Right cardiac atrium (tissue), 5 donors: ENCODE results near the gene SYT17. TPM values are rescaled to one million over a fixed set of nuclear protein-coding genes. Genes with fewer than 3 reads are reported as not detected.

Source experiments
- ATAC-seq, 2 donors: fragments of 200-7000 bp; cut with Tn5 transposase; one replicate each; pipeline versions ENCODE4 v1.8.0 to v1.9.1; 2020; ENCODE audit warnings: moderate library complexity in 2 of 2, mild to moderate bottlenecking in 1 of 2
- DNase-seq, 3 donors: peaks; one replicate each; pipeline ENCODE4 v3.0.0-alpha.2; 2020
- H3K27ac ChIP-seq: one replicate; pipeline ENCODE4 v1.5.1; 2013; ENCODE audit warnings: mild to moderate bottlenecking, low read length, control low read depth, moderate library complexity
- H3K27me3 ChIP-seq: one replicate; pipeline ENCODE4 v1.6.1; 2013; ENCODE audit not compliant: control insufficient read depth, insufficient read depth
- H3K4me1 ChIP-seq: one replicate; pipeline ENCODE4 v1.6.1; 2013; ENCODE audit warnings: low read length; ENCODE audit not compliant: control insufficient read depth, insufficient read depth
- H3K4me3 ChIP-seq: one replicate; pipeline ENCODE4 v1.5.1; 2013; ENCODE audit warnings: low read length, control low read depth
- H3K9me3 ChIP-seq: one replicate; pipeline ENCODE4 v1.6.1; 2013; ENCODE audit warnings: low read length; ENCODE audit not compliant: control insufficient read depth
- WGBS: extraction: QIAGEN DNeasy Blood & Tissue Kit; methylation state at CpG from one replicate; pipeline ENCODE4 v1.1.7; 2013; 5-methylcytosine and 5-hydroxymethylcytosine counted together
- intact Hi-C, 4 donors: fragments of 100-400 bp; cut with DNase I; formaldehyde crosslinking; loops; one replicate each; pipeline versions ENCODE4 v1.11.0 to v1.14.0; 2022 to 2023
- polyA plus RNA-seq: library from polyadenylated mRNA; stranded (reverse); fragments of 200-250 nt; gene quantifications from one replicate; pipeline ENCODE4 v1.2.3, GENCODE V29; 2013
- total RNA-seq, 4 donors: library from RNA; stranded (reverse); fragmentation: NEBNext Ultra II Directional; extraction: Animal tissue kit (Norgen Biotek cat#: 25700); gene quantifications; one replicate each; pipeline ENCODE4 v1.2.1, GENCODE V29; 2021
- donor health status: healthy with polysubstance abuse.
- donor health status: DM: no; HTN: yes; CAD: no.
- donor health status: DM: no; HTN: no; CAD: no.
- donor health status: DM: no; HTN: yes; CAD: no; lungs with severe emphysema.
- donor health status: DM: yes; HTN: yes; CAD: no.

Gene SYT17
- total and polyA plus RNA-seq, 5 donors = 0.68 to 1.3 (median 0.97) TPM

DNA sequence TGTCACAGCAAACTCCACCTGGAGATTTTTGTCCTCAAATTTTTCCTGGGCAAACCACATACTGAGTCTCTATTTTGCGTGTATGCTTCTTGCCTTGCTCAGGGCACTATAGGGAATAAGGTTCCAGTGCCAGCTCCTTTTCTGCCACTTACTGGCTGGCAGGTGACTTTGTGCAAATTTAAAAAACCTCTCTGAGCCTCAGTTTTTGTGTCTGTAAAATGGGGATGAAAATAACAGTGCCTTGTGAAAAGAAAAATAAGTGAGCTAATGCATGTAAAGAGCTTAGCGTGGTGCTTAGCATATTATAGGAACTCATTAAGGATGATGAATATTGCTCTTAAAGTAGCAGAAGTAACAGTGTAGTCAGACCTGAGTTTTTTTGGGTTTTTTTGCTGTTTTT is 137.4 kb downstream of the SYT17 start:
- H3K9me3 ChIP-seq = no peaks in the 10 kb centered on the region
- H3K27ac ChIP-seq = no peak overlapping the region
- H3K4me1 ChIP-seq = no peaks in the 10 kb centered on the region
- no peaks in the 10 kb centered on the region for H3K27me3 ChIP-seq
- ATAC-seq = no peak
- intact Hi-C loops = no loop called here
- DNase-seq = no peak
- H3K4me3 ChIP-seq = no peak overlapping the region
- 89% methylated on average over 2 of the region's 2 CpGs for WGBS

DNA sequence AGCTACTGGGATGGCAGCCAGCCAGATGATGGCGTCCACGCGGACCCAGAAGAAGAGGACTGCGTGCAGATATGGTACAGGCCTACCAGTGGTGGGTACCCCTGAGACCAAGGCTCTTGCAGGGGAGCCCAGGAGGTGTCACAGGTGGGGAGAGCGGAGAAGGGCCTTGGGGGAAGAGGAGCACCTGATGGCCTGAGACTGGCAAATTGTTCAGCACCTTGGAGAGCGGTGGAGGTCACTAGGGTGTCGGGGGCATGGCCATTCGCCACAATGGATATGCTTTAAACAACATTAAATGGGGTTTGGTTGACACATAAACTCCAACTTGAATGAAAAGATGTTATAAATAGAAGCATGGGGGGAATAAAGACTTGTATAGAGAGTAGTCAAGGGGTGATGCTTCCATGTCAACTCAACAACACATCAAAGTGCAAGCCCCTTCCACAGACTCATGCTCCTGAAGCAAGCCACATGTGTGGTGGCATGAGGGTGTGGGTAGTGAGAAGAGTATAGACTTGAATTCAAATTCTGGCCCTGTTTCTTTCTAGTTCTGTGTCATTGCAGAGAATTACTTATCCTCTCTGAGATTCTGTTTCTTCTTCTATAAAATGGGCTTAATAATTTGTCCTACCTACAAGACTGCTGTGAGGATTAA is 139.7 kb downstream of the SYT17 start:
- Histone ChIP-seq H3K27me3 (no peaks in the 10 kb centered on the region), H3K4me1 (no peaks in the 10 kb centered on the region), H3K9me3 (no peaks in the 10 kb centered on the region), H3K27ac (no peak overlapping the region), H3K4me3 (no peak overlapping the region)
- DNase-seq = peak in 1 of 3 donors; percentile 31
- 64% methylated on average over 8 of the region's 8 CpGs for WGBS
- intact Hi-C loops = no loop called here
- no peak for ATAC-seq

DNA sequence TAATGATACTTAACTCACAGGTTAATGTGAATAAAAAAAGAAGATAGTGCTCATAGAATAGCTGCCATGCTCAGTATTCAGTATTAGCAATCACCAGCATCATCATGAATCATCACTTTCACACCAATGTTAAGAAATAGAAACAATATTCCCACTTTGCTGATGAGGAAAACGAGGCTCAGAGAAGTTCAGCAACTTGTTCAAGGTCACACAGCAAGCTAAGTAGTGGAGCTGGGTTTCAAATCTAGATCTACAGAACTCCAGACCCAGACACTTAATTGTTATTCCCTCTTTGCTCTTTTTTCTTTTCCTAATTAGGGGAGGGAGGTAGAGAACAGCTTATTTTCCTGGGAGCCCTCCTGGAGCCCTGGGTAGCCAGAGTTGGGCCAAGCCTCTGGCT is 140.4 kb downstream of the SYT17 start:
- DNase-seq = no peak
- Histone ChIP-seq H3K27ac (no peak overlapping the region), H3K4me3 (no peak overlapping the region), H3K27me3 (no peaks in the 10 kb centered on the region), H3K9me3 (no peaks in the 10 kb centered on the region), H3K4me1 (no peaks in the 10 kb centered on the region)
- 68% methylated on average over 1 of the region's 1 CpG for WGBS
- no peak for ATAC-seq
- intact Hi-C loops = no loop called here

DNA sequence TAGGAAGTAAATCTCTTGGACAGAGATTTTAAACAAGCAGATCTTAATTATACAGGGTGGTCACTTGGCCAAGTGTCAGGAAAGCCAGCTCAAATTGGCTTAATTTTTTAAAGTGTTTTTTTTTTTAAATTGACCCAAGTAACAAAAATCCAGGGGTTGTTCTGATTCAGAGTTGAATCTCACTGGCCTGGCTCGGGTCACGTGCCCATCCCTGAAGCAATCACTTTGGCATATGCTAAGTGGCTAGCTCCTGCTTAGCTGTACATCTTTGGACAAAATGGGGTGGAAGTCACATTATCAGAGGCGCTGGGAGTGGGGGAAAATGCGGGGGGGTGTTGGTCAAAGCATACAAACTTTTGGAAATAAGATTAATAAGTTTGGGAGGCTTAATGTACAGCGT is 141.1 kb downstream of the SYT17 start:
- H3K4me3 ChIP-seq = no peak overlapping the region
- 79% methylated on average over 5 of the region's 5 CpGs for WGBS

DNA sequence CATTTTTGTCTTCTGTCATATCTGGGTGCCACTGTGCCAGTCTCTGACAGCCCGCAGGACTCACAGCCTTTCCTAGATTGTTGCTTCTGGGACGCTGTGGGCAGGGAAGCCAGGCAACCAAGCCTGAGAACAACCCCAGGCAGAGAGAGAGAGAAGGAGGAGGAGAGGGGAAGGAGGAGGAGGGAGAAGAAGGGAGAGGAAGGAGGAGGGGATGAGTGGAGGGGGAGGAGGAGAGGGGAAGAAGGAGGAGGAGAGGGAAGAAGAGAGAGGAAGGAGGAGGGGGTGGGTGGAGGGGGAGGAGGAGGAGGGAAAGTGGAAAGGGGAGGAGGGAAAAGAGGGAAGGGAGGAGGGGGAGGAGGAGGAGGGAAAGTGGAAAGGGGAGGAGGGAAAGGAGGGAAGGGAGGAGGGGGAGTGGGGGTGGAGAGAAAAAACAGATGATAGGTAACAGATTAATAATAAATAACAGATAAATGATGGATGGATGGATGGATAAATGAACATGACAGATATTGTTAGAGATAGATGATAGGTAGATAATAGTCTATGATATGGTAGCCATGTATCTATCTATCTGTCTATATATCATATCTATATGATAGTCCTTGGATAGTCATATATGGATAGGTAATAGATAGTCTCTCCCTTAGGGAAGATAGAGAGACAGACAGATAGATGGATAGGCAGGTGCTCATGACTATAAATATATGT is 146.8 kb downstream of the SYT17 start:
- no peak overlapping the region for H3K27ac ChIP-seq
- no peak for ATAC-seq
- no peak overlapping the region for H3K4me3 ChIP-seq
- no peak for DNase-seq
- WGBS = 81% methylated on average over 2 of the region's 2 CpGs
- no peaks in the 10 kb centered on the region for H3K27me3 ChIP-seq
- no peaks in the 10 kb centered on the region for H3K9me3 ChIP-seq
- no peaks in the 10 kb centered on the region for H3K4me1 ChIP-seq
- intact Hi-C loops = no loop called here

More for the DNA sequence above, 141.1 kb downstream of the SYT17 start:
- Histone ChIP-seq H3K27me3 (no peaks in the 10 kb centered on the region), H3K27ac (no peak overlapping the region), H3K4me1 (no peaks in the 10 kb centered on the region), H3K9me3 (no peaks in the 10 kb centered on the region)
- DNase-seq (no peak), ATAC-seq (no peak)
- intact Hi-C loops = no loop called here

DNA sequence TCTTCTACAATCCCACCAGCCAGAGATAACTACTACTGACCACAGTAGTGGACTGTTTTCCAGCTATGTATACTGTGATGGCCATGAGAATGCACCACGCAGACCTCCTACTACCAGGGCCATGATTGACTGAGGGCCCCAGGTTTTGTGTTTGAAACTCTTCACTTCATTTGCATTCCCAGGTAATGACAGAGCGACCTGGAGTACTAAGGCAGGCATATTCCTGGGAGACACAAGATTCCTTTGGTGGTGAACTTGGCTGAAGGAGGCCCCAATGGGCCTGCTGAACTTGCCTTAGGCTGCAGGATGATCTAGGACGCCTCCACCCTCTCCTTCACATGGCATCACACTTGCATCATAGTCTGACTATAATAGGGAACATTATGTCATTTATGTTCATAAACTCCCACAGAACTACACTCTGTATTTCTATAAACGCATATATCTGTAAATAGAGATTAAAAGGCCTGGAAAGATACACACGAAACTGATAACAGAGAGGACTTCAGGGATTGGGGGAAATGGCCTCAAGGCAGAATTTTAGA is 147.9 kb downstream of the SYT17 start:
- intact Hi-C loops = no loop called here
- no peaks in the 10 kb centered on the region for H3K4me1 ChIP-seq
- 55% methylated on average over 5 of the region's 5 CpGs for WGBS
- ATAC-seq (no peak), DNase-seq (no peak)
- H3K9me3 ChIP-seq = no peaks in the 10 kb centered on the region
- H3K27me3 ChIP-seq = no peaks in the 10 kb centered on the region
- no peak overlapping the region for H3K4me3 ChIP-seq
- no peak overlapping the region for H3K27ac ChIP-seq

DNA sequence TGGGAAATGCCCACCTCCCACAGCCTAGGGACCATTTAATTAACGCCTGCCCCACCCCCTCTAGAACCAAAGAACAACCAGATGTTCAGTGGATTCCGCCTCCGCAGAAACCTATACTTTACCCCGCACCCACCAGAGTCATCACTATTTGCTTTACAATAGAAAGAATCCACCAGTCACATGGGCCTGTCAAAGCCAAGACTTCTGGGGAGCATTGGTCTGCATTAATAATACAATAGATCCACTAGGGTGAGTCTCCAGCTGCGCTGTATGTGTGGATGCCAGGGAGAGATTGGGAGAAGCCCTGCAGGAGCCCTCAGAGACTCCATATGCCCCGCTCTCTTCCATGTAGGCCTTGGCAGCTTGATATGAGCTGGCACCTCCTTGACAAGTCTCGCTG is 148.8 kb downstream of the SYT17 start:
- 51% methylated on average over 7 of the region's 7 CpGs for WGBS
- Histone ChIP-seq H3K27me3 (no peaks in the 10 kb centered on the region), H3K4me3 (no peak overlapping the region), H3K9me3 (peaks cover under 1% of the 10 kb centered on the region), H3K27ac (no peak overlapping the region), H3K4me1 (no peaks in the 10 kb centered on the region)
- no peak for DNase-seq
- no peak for ATAC-seq
- intact Hi-C loops = no loop called here

Other genes starting within 250 kb of the SYT17 start
- 10 to 100 TPM; 37.1 to 57.0 (median 43.2) TPM for gene SMG1, start 241.8 kb upstream of the SYT17 start, total RNA-seq
- 11.5 TPM for gene SMG1, start 241.8 kb upstream of the SYT17 start, polyA plus RNA-seq
- under 1 TPM; 0.44 to 0.59 (median 0.58) TPM for gene TMC7, start 184.3 kb upstream of the SYT17 start, total RNA-seq
- 0.84 TPM for gene TMC7, start 184.3 kb upstream of the SYT17 start, polyA plus RNA-seq
- gene COQ7, start 100.6 kb upstream of the SYT17 start, total RNA-seq = 10 to 100 TPM; 32.1 to 36.5 (median 33.8) TPM
- gene COQ7, start 100.6 kb upstream of the SYT17 start, polyA plus RNA-seq = 28.7 TPM
- 10 to 100 TPM; 16.9 to 37.0 (median 22.0) TPM for gene ITPRIPL2, start 54.3 kb upstream of the SYT17 start, total RNA-seq
- 5.8 TPM for gene ITPRIPL2, start 54.3 kb upstream of the SYT17 start, polyA plus RNA-seq
- gene CLEC19A, start 117.5 kb downstream of the SYT17 start, total RNA-seq = not detected
- gene CLEC19A, start 117.5 kb downstream of the SYT17 start, polyA plus RNA-seq = not detected
- gene TMC5, start 249.6 kb downstream of the SYT17 start, total RNA-seq = under 1 TPM; 0.14 to 0.81 (median 0.43) TPM
- 0.11 TPM for gene TMC5, start 249.6 kb downstream of the SYT17 start, polyA plus RNA-seq